ENCODE data around the gene NLRC5. TPM values are rescaled to one million over a fixed set of nuclear protein-coding genes. Genes with fewer than 3 reads are reported as not detected.

Gene NLRC5
- total and polyA plus RNA-seq, 2 donors (not counting 3 experiments of a cell fraction or from before 2014, with no cell fraction given): 7.4 to 26.3 TPM

GRCh38 chr16:57115514-57116182, 126.3 kb downstream of the NLRC5 start:
- Histone ChIP-seq H4K20me1 (replicated peaks; ENCODE audit: control insufficient read depth, extremely low read depth, insufficient read depth, low read length) (no peaks in the 10 kb centered on the region), H3K9me3 (replicated peaks; ENCODE audit: control insufficient read depth, insufficient read depth, low read length) (no peaks in the 10 kb centered on the region), H3K9ac (replicated peaks; ENCODE audit: extremely low read depth, insufficient read depth, low read length) (no peak overlapping the region), H3K4me2 (ENCODE audit: insufficient read depth, low read length) (no peak overlapping the region), H2AFZ (ENCODE audit: low read depth, low read length) (no peak overlapping the region), H3K9me1 (replicated peaks; ENCODE audit: control insufficient read depth, extremely low read depth, insufficient read depth, low read length) (no peaks in the 10 kb centered on the region), H3K27ac (ENCODE audit: insufficient read depth, low read depth, low read length) (no peak overlapping the region), H3K4me1 (ENCODE audit: control insufficient read depth, extremely low read depth, insufficient read depth, low read length) (no peaks in the 10 kb centered on the region), H3K4me3 (replicated peaks in 1 of 3; ENCODE audit: insufficient read depth in 1 of 3, low read depth in 1 of 3, low read length in 3 of 3) (no peak overlapping the region), H3K36me3 (ENCODE audit: control insufficient read depth in 2 of 2, extremely low read depth in 1 of 2, insufficient read depth in 2 of 2, low read length in 2 of 2) (peaks cover 14 to 46% of the 10 kb centered on the region in 2 experiments), H3K79me2 (ENCODE audit: control insufficient read depth, insufficient read depth, low read length) (no peaks in the 10 kb centered on the region), H3K27me3 (ENCODE audit: control insufficient read depth in 2 of 2, insufficient read depth in 2 of 2, low read length in 2 of 2) (no peaks in the 10 kb centered on the region)
- DNase-seq (ENCODE audit: low read depth, low spot score) (no peak), FAIRE-seq (no peak)
- intact Hi-C loops (cut with micrococcal nuclease) (no loop called here), dilution Hi-C loops (cut with MboI; ENCODE audit: extremely low pct_ligation_motif_present, low sequenced_read_pairs) (no loop called here)
- CTCF ChIA-PET: interaction anchor here (3.9 kb wide), 1 partner anchor 23 kb away, joined by 18 read pairs; the partner anchor contains the start of gene CPNE2
- BruUV-seq (replicated peaks): no TSS peak
- POLR2A ChIA-PET: no interaction called here
- TF ChIP-seq MYC (IDR thresholded peaks at IDR 0.05; ENCODE audit: low read depth, low read length) (no peak), GATA2 (IDR thresholded peaks at IDR 0.05; ENCODE audit: insufficient read depth, insufficient read length, low read depth, low read length) (no peak), FOS (IDR thresholded peaks at IDR 0.05; ENCODE audit: borderline replicate concordance, insufficient read depth, low read length) (no peak), MAX (IDR thresholded peaks at IDR 0.05; ENCODE audit: insufficient read depth, insufficient read length) (no peak), EZH2 (IDR thresholded peaks at IDR 0.05; ENCODE audit: borderline replicate concordance, low read depth, low read length, severe bottlenecking) (no peak), POLR2A (IDR thresholded peaks at IDR 0.05; ENCODE audit: low read depth, low read length) (no peak), POLR2AphosphoS5 (IDR thresholded peaks at IDR 0.05; ENCODE audit: insufficient read depth, low read depth, low read length) (no peak)

Measured in endothelial cell of umbilical vein (primary cell).